Activated naive CD8-positive, alpha-beta T cell treated with anti-CD3 and anti-CD28 coated beads, Interleukin-2, amount 50 U/mL, for 24 hours (primary cell): Measurements from ENCODE around the gene ZDHHC11B.
"Not testable (repeated sequence)": the region's sequence is repeated elsewhere in the genome, so short reads cannot be mapped to it uniquely, and the experiment has no call there.

Source experiments
- ATAC-seq: fragments of 150-1000 bp; cut with Tn5 transposase; one replicate; pipeline ENCODE4 v1.10.0; 2021
- DNase-seq: peaks from one replicate; pipeline ENCODE4 v3.0.0; 2021
- H3K27ac Mint-ChIP-seq: one replicate; pipeline ENCODE4 v1.8.0; 2021; ENCODE audit warnings: mild to moderate bottlenecking, mixed read lengths
- H3K27me3 Mint-ChIP-seq: one replicate; pipeline ENCODE4 v1.8.0; 2021; ENCODE audit warnings: mixed read lengths
- H3K36me3 Mint-ChIP-seq: one replicate; pipeline ENCODE4 v1.8.0; 2021; ENCODE audit warnings: low read depth, mixed read lengths
- H3K4me1 Mint-ChIP-seq: one replicate; pipeline ENCODE4 v1.8.0; 2021; ENCODE audit warnings: mixed read lengths
- H3K4me3 Mint-ChIP-seq: one replicate; pipeline ENCODE4 v1.8.0; 2021; ENCODE audit warnings: mild to moderate bottlenecking, moderate library complexity, mixed read lengths
- H3K9me3 Mint-ChIP-seq: one replicate; pipeline ENCODE4 v1.8.0; 2021; ENCODE audit warnings: mixed read lengths

Gene ZDHHC11B, protein sequence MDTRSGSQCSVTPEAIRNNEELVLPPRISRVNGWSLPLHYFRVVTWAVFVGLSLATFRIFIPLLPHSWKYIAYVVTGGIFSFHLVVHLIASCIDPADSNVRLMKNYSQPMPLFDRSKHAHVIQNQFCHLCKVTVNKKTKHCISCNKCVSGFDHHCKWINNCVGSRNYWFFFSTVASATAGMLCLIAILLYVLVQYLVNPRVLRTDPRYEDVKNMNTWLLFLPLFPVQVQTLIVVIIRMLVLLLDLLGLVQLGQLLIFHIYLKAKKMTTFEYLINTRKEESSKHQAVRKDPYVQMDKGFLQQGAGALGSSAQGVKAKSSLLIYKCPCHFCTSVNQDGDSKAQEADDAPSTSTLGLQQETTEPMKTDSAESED

GRCh38 chr5:784428-785177 lies at the start of gene ZDHHC11B:
TSS of gene ZDHHC11B (minus strand) at chr5:784729. CDS start at chr5:766919, 17,810 bp downstream.
- Mint-ChIP-seq H3K4me3 (peak within 1 kb of the TSS; percentile 61), H3K27me3 (peaks cover 15% of the 10 kb centered on the region)
- peak; percentile 93 for DNase-seq
- H3K36me3 Mint-ChIP-seq, H3K27ac Mint-ChIP-seq, H3K4me1 Mint-ChIP-seq, H3K9me3 Mint-ChIP-seq: not testable (repeated sequence)
- ATAC-seq = peak; percentile 74

GRCh38 chr5:834013-834412 lies 49.5 kb upstream of the ZDHHC11B start:
- not testable (repeated sequence) for H3K27ac Mint-ChIP-seq, H3K27me3 Mint-ChIP-seq, H3K9me3 Mint-ChIP-seq, H3K36me3 Mint-ChIP-seq, H3K4me3 Mint-ChIP-seq, H3K4me1 Mint-ChIP-seq, DNase-seq
- ATAC-seq = peak; percentile 56

GRCh38 chr5:828194-828593 lies 43.7 kb upstream of the ZDHHC11B start:
- not testable (repeated sequence) for H3K9me3 Mint-ChIP-seq, H3K36me3 Mint-ChIP-seq
- peaks cover 16% of the 10 kb centered on the region for H3K27me3 Mint-ChIP-seq

DNA sequence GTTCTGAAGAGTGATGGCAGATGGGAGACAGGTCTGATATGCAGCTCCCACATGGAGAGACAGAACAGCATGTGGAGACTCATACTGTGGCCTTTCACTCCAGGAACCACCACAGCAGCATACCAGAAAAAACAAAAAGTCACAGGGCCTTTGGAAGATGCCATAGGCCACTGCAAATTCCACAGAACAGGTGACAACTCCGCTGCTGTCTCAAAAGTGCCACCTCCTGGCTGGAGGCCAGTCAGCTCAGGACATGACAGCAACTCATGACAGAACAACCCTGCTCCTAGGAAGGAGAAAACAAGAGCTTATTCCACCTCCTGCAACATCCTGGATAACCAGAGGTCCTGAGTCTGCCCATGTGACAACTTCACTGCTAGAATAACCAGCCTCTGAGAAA lies 41.0 kb upstream of the ZDHHC11B start:
- ATAC-seq, H3K4me1 Mint-ChIP-seq, DNase-seq, H3K4me3 Mint-ChIP-seq, H3K9me3 Mint-ChIP-seq, H3K27ac Mint-ChIP-seq, H3K36me3 Mint-ChIP-seq: not testable (repeated sequence)
- H3K27me3 Mint-ChIP-seq = peaks cover 16% of the 10 kb centered on the region

More at GRCh38 chr5:828194-828593, 43.7 kb upstream of the ZDHHC11B start:
- ATAC-seq, H3K4me3 Mint-ChIP-seq, DNase-seq, H3K4me1 Mint-ChIP-seq, H3K27ac Mint-ChIP-seq: not testable (repeated sequence)

GRCh38 chr5:821504-821903 lies 37.0 kb upstream of the ZDHHC11B start:
- H3K9me3 Mint-ChIP-seq = no peaks in the 10 kb centered on the region
- H3K36me3 Mint-ChIP-seq = no peaks in the 10 kb centered on the region
- H3K27me3 Mint-ChIP-seq = peaks cover 7% of the 10 kb centered on the region
- no peaks in the 10 kb centered on the region for H3K4me1 Mint-ChIP-seq
- H3K27ac Mint-ChIP-seq = no peak overlapping the region
- H3K4me3 Mint-ChIP-seq = no peak overlapping the region
- DNase-seq (no peak), ATAC-seq (no peak)

DNA sequence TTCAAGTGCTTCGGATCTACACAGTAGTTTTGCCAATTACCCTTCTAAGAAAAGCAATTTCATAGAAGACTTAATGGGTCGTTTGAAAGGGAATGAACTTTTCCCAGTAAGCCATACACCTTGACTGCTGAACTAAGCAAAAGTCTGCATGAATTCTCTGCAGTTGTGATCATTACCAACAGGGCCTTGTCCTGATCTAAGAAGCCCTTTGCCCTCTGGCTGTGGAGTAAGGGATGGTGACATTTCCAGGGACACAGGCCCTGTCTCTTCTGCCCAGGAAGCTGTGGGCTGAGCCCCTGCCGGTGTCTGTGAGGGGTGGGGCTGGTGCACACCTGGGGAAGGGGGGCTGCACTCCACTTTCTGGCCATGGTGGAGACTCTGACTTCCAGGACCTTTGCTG lies 35.7 kb upstream of the ZDHHC11B start:
- ATAC-seq = no peak
- Mint-ChIP-seq H3K4me3 (no peak overlapping the region), H3K9me3 (peaks cover 5% of the 10 kb centered on the region), H3K36me3 (peaks cover 2% of the 10 kb centered on the region), H3K27ac (no peak overlapping the region), H3K4me1 (no peaks in the 10 kb centered on the region), H3K27me3 (peaks cover 11% of the 10 kb centered on the region)
- no peak for DNase-seq

DNA sequence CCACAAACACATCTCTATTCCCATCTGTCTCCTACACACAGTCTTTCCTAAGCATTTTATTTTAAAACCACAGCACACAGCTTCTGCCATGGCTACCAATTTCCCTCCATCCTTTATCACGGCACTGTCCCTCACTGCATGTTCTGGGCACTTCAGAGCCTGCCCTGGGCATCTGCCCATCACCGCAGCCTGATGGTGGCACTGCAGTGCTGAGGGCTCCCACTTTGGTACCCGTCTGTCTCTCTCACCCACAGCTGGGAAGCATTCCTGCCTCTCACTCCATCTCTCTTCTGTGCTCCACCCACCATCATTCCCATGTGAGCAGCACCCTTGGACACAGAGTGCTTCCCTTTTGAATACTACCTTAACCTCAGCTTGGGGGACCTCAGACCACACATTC lies 34.5 kb upstream of the ZDHHC11B start:
- DNase-seq (no peak), ATAC-seq (peak; percentile 11)
- H3K4me1 Mint-ChIP-seq = no peaks in the 10 kb centered on the region
- H3K27me3 Mint-ChIP-seq = peaks cover 7% of the 10 kb centered on the region
- no peak overlapping the region for H3K27ac Mint-ChIP-seq
- peaks cover 5% of the 10 kb centered on the region for H3K9me3 Mint-ChIP-seq
- peaks cover 4% of the 10 kb centered on the region for H3K36me3 Mint-ChIP-seq
- no peak overlapping the region for H3K4me3 Mint-ChIP-seq

- peaks cover 5% of the 10 kb centered on the region for H3K9me3 Mint-ChIP-seq
- no peak overlapping the region for H3K27ac Mint-ChIP-seq
- no peak overlapping the region for H3K4me3 Mint-ChIP-seq
- DNase-seq = no peak
- ATAC-seq = no peak
- no peaks in the 10 kb centered on the region for H3K4me1 Mint-ChIP-seq
- peaks cover 7% of the 10 kb centered on the region for H3K27me3 Mint-ChIP-seq
- H3K36me3 Mint-ChIP-seq = peaks cover 4% of the 10 kb centered on the region
Observed at GRCh38 chr5:816176-816575, 31.6 kb upstream of the ZDHHC11B start.

DNA sequence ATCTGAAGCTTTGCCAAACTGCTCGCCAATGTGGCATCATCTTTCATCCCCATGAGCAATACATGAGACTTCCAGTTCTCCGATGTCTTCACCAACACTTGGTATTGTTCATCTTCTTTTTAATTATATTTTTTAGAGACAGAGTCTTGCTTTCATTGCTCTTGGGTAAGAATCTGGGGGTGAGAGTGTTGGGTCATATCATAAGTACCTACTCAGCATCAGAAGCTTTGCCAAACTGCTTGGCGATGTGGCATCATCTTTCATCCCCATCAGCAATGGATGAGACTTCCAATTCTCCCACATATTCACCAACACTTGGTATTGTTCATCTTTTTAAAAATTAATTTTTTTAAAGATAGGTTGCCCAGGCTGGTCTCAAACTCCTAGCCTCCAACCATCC lies 30.9 kb upstream of the ZDHHC11B start:
- DNase-seq (no peak), ATAC-seq (no peak)
- Mint-ChIP-seq H3K27ac (no peak overlapping the region), H3K27me3 (peaks cover 7% of the 10 kb centered on the region), H3K4me3 (no peak overlapping the region), H3K36me3 (peaks cover 4% of the 10 kb centered on the region), H3K4me1 (no peaks in the 10 kb centered on the region), H3K9me3 (peaks cover 5% of the 10 kb centered on the region)

DNA sequence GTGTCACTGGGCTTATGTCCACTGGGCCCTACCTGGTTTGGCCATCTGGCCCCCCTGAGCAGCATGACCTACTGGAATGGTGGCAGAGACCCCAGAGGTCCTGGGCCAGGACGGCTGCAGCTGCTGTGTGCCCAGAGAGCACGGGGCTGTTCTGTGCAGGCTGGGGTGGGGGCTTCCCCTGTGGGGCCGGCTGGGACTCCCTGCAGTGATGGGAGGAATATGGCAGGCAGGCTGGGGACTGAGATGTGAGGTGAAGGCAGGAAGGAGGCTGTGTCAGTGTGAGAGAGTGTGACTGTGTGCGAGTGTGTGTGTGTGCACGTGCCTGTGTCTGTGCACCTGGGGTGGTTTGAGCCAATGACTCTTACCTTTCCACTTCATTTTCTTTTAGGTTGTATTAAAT lies 29.0 kb upstream of the ZDHHC11B start:
- H3K4me1 Mint-ChIP-seq, DNase-seq, H3K27ac Mint-ChIP-seq, H3K9me3 Mint-ChIP-seq, H3K4me3 Mint-ChIP-seq, ATAC-seq, H3K27me3 Mint-ChIP-seq, H3K36me3 Mint-ChIP-seq: not testable (repeated sequence)

- not testable (repeated sequence) for H3K36me3 Mint-ChIP-seq, H3K4me1 Mint-ChIP-seq, ATAC-seq, H3K4me3 Mint-ChIP-seq, DNase-seq, H3K9me3 Mint-ChIP-seq, H3K27ac Mint-ChIP-seq
- H3K27me3 Mint-ChIP-seq = peaks cover 11% of the 10 kb centered on the region
Observed at GRCh38 chr5:811384-811783, 26.9 kb upstream of the ZDHHC11B start.

- not testable (repeated sequence) for DNase-seq, H3K4me3 Mint-ChIP-seq, H3K27ac Mint-ChIP-seq, H3K4me1 Mint-ChIP-seq
- Mint-ChIP-seq H3K27me3 (peaks cover 18% of the 10 kb centered on the region), H3K9me3 (peaks cover 19% of the 10 kb centered on the region), H3K36me3 (peaks cover 14% of the 10 kb centered on the region)
- ATAC-seq = peak; percentile 27
Observed at GRCh38 chr5:807719-808514, 23.4 kb upstream of the ZDHHC11B start.

DNA sequence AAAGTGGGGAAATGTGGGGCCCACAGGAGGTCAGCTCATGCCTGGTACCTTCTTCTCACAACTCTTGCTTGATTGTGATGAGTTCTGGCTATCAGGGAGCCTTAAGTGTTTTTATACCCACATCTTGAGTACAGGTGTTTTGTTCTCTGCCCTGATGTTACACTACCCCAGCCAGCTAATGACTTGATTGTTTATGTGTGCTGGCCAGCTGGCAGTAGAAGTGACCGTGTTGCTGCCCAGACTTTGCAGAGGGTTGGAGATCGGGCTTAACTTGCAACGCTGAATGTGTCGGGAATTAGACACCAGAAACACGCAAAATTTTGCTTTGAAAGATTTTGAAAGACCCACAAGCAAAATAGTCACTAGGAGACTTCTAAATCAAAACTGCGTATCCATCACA lies 16.9 kb upstream of the ZDHHC11B start:
- Mint-ChIP-seq H3K27me3 (peaks cover 28% of the 10 kb centered on the region), H3K27ac (no peak overlapping the region)
- no peak for DNase-seq

DNA sequence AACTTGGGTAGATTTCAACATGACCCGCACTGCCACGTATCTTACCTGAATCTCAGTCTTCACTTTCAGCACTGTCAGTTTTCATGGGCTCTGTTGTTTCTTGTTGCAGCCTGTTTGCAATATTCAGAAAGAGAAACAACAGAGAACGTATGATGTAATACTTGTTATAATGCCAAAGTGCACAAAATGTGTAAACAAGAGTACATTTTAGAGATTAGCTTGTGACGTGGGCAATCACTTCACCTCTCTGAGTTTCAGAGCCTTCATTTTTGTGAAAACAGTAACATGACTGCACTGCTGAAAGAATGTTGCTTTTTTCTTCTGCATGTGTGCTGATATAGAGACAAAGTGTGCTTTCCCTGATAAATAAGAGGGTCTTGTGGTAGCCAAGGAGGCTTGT lies 16.5 kb upstream of the ZDHHC11B start:
- not testable (repeated sequence) for H3K4me3 Mint-ChIP-seq, ATAC-seq, H3K4me1 Mint-ChIP-seq, H3K27ac Mint-ChIP-seq, DNase-seq
- H3K9me3 Mint-ChIP-seq = peaks cover 27% of the 10 kb centered on the region
- peaks cover 16% of the 10 kb centered on the region for H3K36me3 Mint-ChIP-seq
- H3K27me3 Mint-ChIP-seq = peaks cover 28% of the 10 kb centered on the region

More for the DNA sequence above, 16.9 kb upstream of the ZDHHC11B start:
- Mint-ChIP-seq H3K4me3 (no peak overlapping the region), H3K4me1 (no peaks in the 10 kb centered on the region), H3K9me3 (peaks cover 27% of the 10 kb centered on the region), H3K36me3 (peaks cover 16% of the 10 kb centered on the region)
- ATAC-seq = no peak
